OCI-M2 (cell line): ENCODE measurements around the gene TENT5C.
"Not testable (repeated sequence)": the region's sequence is repeated elsewhere in the genome, so short reads cannot be mapped to it uniquely, and the experiment has no call there.

Experiments used
- DNase-seq: peaks from one replicate; lab custom pipeline; 2025; ENCODE audit not compliant: unreplicated experiment; lab: John Stamatoyannopoulos, UW

TENT5C gene

GRCh38 chr1:117605774-117606648 lies at the start of gene TENT5C:
TENT5C (plus strand) TSS chr1:117606048; CDS start chr1:117622869, 16,821 bp downstream.
- DNase-seq, result peak; percentile 78

DNA sequence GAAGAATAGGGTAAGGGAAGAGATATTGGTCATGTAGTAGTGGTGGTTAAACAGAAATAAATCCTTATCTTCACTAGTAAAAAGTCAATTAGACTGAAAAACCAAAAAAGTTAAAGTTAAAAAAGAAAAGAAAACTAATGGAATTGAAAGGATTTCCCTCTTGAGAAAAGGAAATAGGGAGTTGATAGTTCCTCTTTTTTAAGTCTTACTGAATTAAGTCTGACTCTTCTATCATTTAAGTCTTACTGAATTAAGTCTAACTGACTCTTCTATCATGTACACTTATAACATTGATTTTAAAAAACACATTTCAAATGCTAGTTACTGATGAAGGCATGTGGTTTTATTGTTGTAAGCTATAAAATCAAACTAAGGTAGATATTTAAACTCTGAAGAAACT lies 49.5 kb upstream of the TENT5C start:
- no peak for DNase-seq

DNA sequence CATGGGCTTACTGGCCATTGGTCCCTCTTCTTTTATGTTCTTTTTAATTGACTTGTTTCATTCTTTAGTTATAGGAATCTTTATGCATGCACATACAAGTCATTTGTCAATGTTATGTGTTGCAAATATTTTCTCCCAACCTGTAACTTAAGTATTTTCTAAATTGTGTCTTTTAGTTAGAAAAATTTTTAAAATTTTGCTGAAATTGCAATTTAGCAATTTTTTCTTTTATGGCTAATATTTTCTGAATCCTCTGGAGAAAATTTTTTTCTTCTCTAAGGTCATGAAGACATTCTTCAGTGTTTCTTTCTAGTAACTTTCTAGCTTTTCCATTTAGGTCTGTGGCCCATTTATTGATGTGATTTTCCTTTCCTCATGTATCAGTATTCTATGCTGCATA lies 48.9 kb upstream of the TENT5C start:
- DNase-seq, result no peak

- not testable (repeated sequence) for DNase-seq
These were observed 47.4 kb upstream of the TENT5C start for GRCh38 chr1:117558451-117558850.

DNA sequence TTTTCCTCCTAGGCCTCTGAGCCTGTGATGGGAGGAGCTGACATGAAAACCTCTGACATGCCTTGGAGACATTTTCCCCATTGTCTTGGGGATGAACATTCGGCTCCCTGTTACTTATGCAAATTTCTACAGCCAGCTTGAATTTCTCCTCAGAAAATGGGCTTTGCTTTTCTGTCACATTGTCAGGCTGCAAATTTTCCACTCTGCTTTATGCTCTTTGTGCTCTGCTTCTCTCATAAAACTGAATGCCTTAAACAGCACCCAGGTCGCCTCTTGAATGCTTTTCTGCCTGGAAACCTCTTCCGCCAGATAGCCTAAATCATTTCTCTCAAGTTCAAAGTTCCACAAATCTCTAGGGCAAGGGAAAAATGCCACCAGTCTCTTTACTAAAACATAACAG lies 46.7 kb upstream of the TENT5C start:
- DNase-seq, result no peak

- no peak for DNase-seq
These were observed 45.9 kb upstream of the TENT5C start for GRCh38 chr1:117559985-117560384.

DNA sequence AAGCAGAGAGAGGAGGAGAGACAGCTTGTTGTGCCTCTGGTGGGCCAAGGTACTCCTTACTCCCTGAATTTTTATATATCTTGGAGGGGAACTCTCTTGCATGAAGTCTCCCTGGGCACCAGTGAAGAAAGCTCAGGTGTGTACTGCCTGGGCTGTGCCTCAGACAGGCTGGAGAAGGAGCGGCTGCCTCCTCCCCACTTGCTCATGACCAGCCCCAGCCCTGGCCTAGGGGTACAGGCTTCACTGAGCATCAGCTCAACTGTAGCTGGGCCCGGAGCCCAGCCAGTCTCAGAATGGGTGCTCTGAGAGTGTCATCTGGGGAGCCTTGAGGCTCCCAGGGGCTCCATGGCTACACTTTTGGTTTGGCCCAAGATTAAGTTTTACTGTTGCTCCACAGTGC lies 44.8 kb upstream of the TENT5C start:
- DNase-seq, result no peak

GRCh38 chr1:117561551-117561950 lies 44.3 kb upstream of the TENT5C start:
- DNase-seq, result no peak

DNA sequence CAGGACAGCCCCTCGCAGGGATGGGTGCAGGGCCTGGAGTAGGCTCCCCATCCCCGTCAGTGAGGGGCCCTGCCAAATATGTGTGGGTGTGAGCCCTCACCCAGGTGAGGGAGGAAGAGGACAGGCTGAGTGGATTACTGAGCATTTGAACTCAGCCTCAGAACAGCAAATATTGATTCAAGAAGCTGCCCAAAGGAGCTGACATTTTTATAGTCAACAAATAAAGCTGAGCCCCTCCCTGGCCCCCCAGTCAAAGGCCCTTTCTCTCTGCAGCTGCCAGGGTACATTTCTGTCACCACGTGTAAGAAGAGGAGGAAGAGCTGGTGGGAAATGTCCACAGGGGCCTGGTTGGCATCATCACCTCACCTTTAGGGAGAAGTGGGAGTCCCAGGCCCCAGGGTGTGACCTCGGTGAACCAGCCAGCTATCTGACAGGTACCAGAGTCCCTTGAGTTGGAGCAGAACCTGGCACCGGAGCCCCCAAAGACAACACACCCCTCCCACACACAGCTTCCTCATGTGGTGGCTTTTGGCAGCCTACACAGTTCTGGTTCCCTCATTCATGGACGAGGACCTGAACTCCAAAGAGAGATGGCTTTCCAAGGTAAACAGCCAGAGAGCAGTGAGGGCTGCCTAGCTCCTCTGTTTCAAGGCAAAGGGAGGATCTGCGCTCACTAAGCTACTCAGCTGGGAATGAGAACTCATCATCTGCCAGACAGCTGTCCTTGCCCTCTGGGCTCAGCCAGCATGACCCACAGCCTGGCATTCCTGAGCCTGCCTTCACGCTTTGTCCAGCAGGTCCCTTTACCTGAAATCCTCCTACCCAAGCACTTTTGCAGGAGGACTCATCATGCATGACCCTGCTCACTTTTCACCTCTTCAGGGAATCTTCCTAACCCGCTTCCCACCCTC lies 43.0 kb upstream of the TENT5C start:
- DNase-seq, result no peak

GRCh38 chr1:117563492-117563875 lies 42.4 kb upstream of the TENT5C start:
- no peak for DNase-seq

DNA sequence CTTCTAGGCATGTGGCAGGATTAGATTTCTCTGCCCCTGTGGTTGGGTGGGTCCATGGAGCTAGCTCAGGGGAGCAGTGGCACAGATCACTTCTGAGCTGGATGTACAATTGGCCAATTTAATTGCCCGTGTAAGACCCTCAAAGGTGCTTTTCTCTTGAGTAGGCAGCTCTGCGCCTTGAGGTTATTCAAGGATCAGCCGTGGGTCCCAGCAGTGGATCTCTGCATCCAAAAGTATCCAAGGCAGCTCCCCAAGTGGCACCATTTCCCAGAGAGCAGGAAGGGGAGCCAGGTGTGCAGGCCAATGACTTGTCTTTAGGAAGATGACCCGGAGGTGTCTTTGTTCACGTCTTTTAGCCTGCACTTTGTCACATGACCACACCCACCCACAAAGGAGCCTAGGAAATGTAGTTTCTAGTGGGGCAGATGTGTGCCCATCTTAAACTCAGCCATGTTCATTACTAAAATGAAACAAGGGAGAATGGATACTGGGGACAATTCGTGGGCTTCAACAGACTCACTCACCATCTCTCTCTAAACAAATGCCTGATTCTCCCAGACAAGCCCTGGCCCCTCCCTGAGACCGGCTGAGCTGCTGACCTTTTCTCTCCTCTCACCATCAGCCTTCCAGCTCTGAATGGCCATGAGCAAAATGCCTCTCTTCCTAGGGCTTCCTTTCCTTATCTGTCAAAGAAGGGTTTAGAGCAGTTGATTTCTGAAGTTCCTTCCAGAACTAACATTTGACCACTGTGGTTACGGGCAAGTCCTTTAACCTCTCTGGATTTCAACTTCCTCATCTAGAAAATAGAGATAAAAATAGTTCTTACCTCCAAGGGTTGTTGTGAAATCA lies 41.4 kb upstream of the TENT5C start:
- DNase-seq, result no peak

DNA sequence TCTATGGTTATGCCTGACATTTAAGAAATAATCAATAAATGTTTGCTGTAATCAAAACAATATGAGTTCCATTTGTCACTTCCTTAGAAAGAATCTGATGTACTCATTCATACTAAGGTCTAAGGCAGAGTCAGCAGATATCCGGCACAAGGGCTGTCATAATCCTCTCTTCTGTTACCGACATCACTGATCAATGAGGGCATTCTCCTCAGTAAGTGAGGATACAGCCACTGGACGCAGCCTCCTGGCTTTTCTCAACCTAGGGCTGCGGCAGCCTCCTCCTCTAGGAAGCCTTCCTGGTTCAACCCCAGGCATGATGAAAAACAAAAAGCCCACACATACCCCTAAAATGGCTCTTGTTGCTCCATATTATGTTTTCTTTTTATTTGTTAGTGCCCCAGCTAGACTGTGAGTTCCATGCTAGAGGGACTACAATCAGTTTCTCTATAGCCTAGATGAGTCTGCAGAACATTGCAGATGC lies 40.7 kb upstream of the TENT5C start:
- DNase-seq, result no peak

DNA sequence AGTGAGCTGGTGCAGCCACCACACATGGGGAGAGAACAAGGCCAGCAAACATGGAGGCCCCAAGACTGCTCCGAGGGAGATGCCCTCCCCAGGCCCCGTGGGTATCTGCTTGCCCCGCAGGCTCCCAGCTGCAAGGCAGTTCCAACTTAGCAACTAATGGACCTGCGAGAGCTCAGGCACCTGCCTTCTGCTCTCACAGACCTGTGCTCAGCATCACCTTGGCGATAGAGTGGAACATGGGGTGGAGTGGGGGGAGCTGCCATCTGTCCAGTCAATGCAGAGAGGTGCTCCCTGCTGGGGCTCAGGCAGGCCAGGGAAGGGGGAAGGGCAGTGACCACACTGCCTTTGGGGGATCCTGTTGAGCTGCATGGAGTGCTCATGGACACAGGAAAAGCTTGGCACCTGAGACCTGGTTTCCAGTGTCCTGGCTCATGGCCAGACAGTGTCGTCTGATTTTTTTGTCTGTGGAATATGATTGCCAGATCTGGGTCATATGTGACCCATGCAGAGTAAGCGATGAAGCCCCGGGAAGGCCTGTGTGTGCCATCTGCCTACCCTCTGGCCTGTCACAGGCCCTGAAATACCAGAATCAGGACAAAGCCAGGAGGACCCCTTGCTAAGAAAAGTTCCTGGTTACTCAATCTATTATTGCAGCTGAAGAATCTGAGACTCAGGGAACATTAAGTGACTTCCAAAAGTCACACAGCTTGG lies 39.9 kb upstream of the TENT5C start:
- no peak for DNase-seq

GRCh38 chr1:117566556-117566955 lies 39.3 kb upstream of the TENT5C start:
- no peak for DNase-seq

DNA sequence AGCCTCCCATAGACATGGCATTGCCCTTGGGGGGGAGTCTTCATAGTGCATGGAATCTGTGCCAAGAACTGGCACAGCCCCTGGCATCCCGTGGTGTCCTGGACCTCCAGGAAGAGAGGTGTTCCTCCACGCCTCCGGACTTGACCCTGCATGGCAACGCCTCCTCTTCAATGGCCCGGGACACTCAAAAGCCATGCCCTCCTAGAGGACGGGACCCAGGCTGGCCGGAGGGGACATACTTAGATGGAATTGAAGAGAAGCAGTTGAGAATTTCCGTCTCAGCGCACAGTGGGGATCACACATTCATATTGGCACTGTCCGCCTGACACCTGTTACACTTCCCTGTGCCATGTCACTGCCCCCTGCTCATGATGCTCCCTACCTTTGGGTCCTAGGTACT lies 38.4 kb upstream of the TENT5C start:
- DNase-seq, result no peak

DNA sequence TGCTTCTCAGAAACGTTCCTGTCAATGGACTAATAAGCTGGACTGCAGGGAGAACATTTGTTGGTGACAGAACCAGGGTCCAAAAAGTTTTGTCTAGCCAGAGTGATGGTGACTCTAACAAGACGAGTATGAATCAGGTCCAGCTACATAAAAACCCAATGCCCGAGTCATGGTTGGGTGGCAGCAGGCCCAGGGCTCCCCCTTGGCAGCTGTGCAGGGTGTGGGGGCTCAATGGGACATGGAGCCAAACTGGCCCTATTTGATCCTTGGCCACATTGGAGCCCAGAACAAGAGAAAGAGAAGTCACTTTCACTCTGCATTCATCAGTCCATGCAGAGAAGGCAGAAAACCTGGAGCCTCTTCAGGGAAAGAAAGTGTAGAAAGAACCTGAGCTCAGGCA lies 37.9 kb upstream of the TENT5C start:
- DNase-seq, result no peak

DNA sequence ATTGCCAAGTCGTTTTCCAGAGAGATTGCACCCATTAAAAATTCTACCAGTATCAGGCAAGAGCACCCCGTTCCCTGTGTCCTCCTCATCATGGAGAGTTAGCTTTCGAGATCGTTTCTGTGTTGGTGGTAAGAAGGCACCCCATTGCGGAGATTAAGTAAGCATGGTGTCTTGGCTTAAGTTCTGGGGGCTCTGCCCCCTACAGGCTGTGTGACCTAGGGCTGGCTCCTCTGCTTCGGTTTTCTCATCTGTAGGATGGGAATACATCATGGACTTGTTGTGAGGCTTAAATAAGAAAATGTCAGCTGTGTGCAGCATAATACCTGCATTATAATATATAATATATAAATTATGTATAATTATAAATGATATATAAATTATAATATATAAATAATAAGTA lies 36.8 kb upstream of the TENT5C start:
- DNase-seq, result no peak

GRCh38 chr1:117569856-117570255 lies 36.0 kb upstream of the TENT5C start:
- no peak for DNase-seq

DNA sequence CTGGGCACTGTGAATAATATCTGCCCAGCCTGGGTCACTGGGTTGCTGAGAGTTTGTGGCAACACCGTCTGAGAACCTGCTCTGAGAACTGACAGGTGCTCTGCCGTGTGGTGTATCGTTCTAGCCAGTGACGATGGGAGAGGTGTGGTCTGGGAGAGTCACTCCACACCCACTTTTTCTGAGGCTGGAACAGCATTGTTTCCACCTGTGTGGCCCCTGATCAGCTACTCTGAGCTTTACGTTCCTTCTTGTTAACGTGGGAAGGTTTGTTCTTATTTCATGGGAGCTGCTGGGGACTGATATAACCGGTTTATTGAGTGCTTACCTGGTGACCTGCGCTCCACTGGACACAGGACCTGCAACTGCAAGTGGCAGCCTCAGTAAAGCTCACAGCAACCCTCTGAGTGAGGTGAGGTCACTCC lies 34.8 kb upstream of the TENT5C start:
- no peak for DNase-seq

DNA sequence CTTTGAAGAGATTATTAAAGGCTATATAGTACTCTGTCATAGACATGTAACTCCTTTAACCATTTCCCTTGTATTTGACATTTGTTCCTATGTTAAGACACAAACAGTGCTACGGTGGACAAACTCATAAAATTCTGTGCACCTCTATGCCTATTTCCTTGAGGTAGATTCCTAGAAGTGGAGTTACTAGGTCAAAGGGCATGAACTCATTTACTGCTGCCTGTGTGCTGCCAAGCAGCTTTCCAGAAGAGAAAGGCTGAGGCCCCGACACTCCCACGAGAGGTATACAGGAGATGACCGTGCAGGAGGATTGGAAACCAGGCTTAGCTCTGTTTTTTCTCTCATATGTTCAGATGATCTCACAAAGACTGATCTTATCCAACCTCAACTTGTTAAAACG lies 34.4 kb upstream of the TENT5C start:
- DNase-seq, result no peak
